Neuronal stem cell (in vitro differentiated cells): ENCODE results near the gene IL5RA.

Experiments used
- DNase-seq: peaks from one replicate; pipeline ENCODE4 v3.0.0-alpha.2; 2013; ENCODE audit warnings: low spot score
- H2AFZ ChIP-seq: one replicate; pipeline ENCODE4 v1.6.1; 2013; ENCODE audit warnings: mild to moderate bottlenecking, low read length, inconsistent platforms
- H2AK5ac ChIP-seq: 2 replicates; pipeline ENCODE4 v1.6.1; 2013; ENCODE audit warnings: low read depth, mild to moderate bottlenecking, inconsistent platforms, low read length, moderate library complexity, mixed read lengths
- H2BK120ac ChIP-seq: 2 replicates; pipeline ENCODE4 v1.6.1; 2013; ENCODE audit warnings: low read depth, mild to moderate bottlenecking, inconsistent platforms, low read length, moderate library complexity, mixed read lengths
- H2BK12ac ChIP-seq: one replicate; pipeline ENCODE4 v1.6.1; 2013; ENCODE audit warnings: low read length, inconsistent platforms
- H2BK15ac ChIP-seq: 2 replicates; pipeline ENCODE4 v1.6.1; 2013; ENCODE audit warnings: mild to moderate bottlenecking, low read length, inconsistent platforms, mixed read lengths
- H2BK5ac ChIP-seq: one replicate; pipeline ENCODE4 v1.6.1; 2013; ENCODE audit warnings: inconsistent platforms, mild to moderate bottlenecking, low read length, moderate library complexity
- H3K14ac ChIP-seq: one replicate; pipeline ENCODE4 v1.6.1; 2013; ENCODE audit warnings: low read length, inconsistent platforms
- H3K18ac ChIP-seq: 2 replicates; pipeline ENCODE4 v1.6.1; 2013; ENCODE audit warnings: low read length, inconsistent platforms
- H3K23ac ChIP-seq: 2 replicates; pipeline ENCODE4 v1.6.1; 2013; ENCODE audit warnings: low read depth, mild to moderate bottlenecking, mixed read lengths, low read length, inconsistent platforms; ENCODE audit not compliant: poor library complexity
- H3K27ac ChIP-seq: replicated peaks from 3 replicates; pipeline ENCODE4 v1.5.1; 2013; ENCODE audit warnings: low read length, inconsistent platforms
- H3K27me3 ChIP-seq, 3 experiments: 2 replicates each; pipeline ENCODE4 v1.6.1; 2013; ENCODE audit warnings: low read length in 3 of 3, mild to moderate bottlenecking in 2 of 3, inconsistent platforms in 1 of 3, low read depth in 1 of 3, mixed read lengths in 1 of 3, moderate library complexity in 1 of 3; ENCODE audit not compliant: control insufficient read depth in 3 of 3, insufficient read depth in 3 of 3
- H3K36me3 ChIP-seq, 2 donors: replicated peaks in 1 of 2; 2 replicates each; pipeline ENCODE4 v1.6.1; 2013; ENCODE audit warnings: low read length in 2 of 2; ENCODE audit not compliant: control insufficient read depth in 2 of 2, insufficient read depth in 2 of 2
- H3K4ac ChIP-seq: 2 replicates; pipeline ENCODE4 v1.6.1; 2013; ENCODE audit warnings: inconsistent platforms, mild to moderate bottlenecking, low read length, moderate library complexity
- H3K4me1 ChIP-seq, 2 donors: 1 replicate in 1 of 2; 2 replicates in 1 of 2; pipeline ENCODE4 v1.6.1; 2013; ENCODE audit warnings: low read length in 2 of 2, low read depth in 1 of 2; ENCODE audit not compliant: control insufficient read depth in 2 of 2, insufficient read depth in 1 of 2
- H3K4me2 ChIP-seq: one replicate; pipeline ENCODE4 v1.6.1; 2013; ENCODE audit warnings: mild to moderate bottlenecking, low read length, inconsistent platforms; ENCODE audit not compliant: insufficient read depth, poor library complexity, severe bottlenecking
- H3K4me3 ChIP-seq, 2 donors: 2 replicates each; pipeline ENCODE4 v1.5.1; 2013; ENCODE audit warnings: low read length in 2 of 2, mild to moderate bottlenecking in 2 of 2, inconsistent platforms in 1 of 2, moderate library complexity in 1 of 2
- H3K79me1 ChIP-seq: one replicate; pipeline ENCODE4 v1.6.1; 2013; ENCODE audit warnings: low read depth, mild to moderate bottlenecking, inconsistent platforms, low read length, moderate library complexity
- H3K9ac ChIP-seq: one replicate; pipeline ENCODE4 v1.6.1; 2013; ENCODE audit warnings: mild to moderate bottlenecking, low read depth, low read length, inconsistent platforms; ENCODE audit not compliant: poor library complexity
- H3K9me3 ChIP-seq, 2 donors: replicated peaks in 1 of 2; 2 replicates each; pipeline versions ENCODE3 to v1.6.1; 2013; ENCODE audit warnings: low read length in 2 of 2, mild to moderate bottlenecking in 2 of 2, inconsistent platforms in 1 of 2, low read depth in 1 of 2, mixed read lengths in 1 of 2, moderate library complexity in 1 of 2; ENCODE audit not compliant: control insufficient read depth in 2 of 2, insufficient read depth in 1 of 2
- H4K8ac ChIP-seq: one replicate; pipeline ENCODE4 v1.6.1; 2013; ENCODE audit warnings: low read depth, mild to moderate bottlenecking, inconsistent platforms, low read length, moderate library complexity
- H4K91ac ChIP-seq: one replicate; pipeline ENCODE4 v1.6.1; 2013; ENCODE audit warnings: low read length, low read depth, mild to moderate bottlenecking, inconsistent platforms; ENCODE audit not compliant: poor library complexity
- WGBS, 2 donors: extraction: QIAGEN DNeasy Blood & Tissue Kit; methylation state at CpG; one replicate each; pipeline ENCODE4 v1.1.7; 2013; ENCODE audit warnings: missing lambda C conversion rate in 2 of 2, mixed read lengths in 1 of 2; ENCODE audit not compliant: insufficient read length in 2 of 2, insufficient replicate concordance in 1 of 2; ENCODE audit errors: extremely low coverage in 2 of 2; 5-methylcytosine and 5-hydroxymethylcytosine counted together

IL5RA gene

DNA sequence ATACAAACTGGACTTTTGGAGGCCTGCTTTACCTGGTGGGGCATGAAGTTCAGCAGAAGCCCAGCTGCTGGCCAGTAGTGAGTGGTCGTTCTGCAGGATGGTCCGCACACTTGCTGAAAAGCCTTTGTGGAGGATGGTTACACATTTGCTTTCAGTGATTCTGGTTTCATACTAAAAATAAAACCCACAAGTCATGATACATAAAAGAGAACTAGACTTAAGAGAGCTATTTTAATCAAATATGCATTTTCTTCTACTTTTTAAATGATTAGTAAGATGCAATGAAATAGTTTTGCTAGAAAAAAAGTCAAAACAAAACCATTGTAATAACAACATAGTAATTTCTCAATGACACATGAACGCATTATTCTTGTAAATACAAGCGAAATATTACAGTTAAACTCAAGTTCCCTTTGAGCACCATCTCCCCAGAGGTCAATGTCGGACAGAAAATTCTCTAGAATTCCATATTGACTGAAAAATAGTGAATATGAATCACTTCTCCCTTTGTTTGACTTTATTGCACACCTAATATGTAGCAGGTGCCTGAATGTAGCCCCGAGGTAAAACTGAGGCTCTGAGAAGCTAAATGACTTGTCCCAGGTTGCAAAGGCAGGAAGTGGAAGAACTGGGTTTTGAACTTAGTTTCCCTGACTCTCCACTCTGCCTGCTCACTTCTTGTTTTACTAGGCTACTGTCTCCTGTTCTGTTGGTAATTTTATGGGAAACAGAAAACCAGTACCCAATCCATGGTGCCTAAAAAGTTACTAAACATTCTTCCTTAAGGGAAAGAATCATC is 8.3 kb downstream of the IL5RA start:
- Histone ChIP-seq H3K4ac (no peak overlapping the region), H2AK5ac (no peak overlapping the region), H3K23ac (no peak overlapping the region), H3K79me1 (no peaks in the 10 kb centered on the region), H3K36me3 (no peaks in the 10 kb centered on the region), H3K4me3 (no peak overlapping the region), H3K14ac (no peak overlapping the region), H2BK15ac (no peak overlapping the region), H2BK12ac (no peak overlapping the region), H2BK5ac (no peak overlapping the region), H4K91ac (no peak overlapping the region), H3K9ac (no peak overlapping the region), H3K27ac (no peak overlapping the region), H3K18ac (no peak overlapping the region), H3K27me3 (no peaks in the 10 kb centered on the region), H3K9me3 (no peaks in the 10 kb centered on the region), H2BK120ac (no peak overlapping the region), H2AFZ (no peak overlapping the region), H3K4me1 (no peaks in the 10 kb centered on the region), H3K4me2 (no peak overlapping the region), H4K8ac (no peak overlapping the region)
- DNase-seq: no peak
- no CpG with 5 or more reads among the region's 6 CpGs for WGBS, 2 donors

DNA sequence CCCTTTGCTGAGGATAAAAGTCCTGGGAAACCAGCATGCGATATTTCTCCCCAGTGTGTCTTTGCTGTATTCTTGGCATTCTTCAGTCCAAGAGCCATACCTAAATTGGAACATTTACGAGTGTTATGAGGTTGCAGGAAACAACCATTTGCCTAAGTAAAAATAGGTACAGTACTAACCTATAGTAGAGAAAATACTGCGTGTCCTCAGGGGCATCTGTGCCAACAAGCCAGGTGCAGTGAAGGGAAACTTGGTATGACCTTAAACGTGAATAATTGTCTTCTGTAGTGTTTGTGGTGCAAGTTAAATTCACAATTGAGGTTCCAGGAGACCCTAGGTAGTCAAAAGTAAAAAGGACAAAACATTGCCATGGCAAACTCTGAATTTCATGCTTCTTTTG is 12.2 kb downstream of the IL5RA start:
- H3K18ac ChIP-seq: no peak overlapping the region
- no peak overlapping the region for H3K14ac ChIP-seq
- no peak overlapping the region for H2BK5ac ChIP-seq
- no CpG with 5 or more reads among the region's 4 CpGs for WGBS, 2 donors
- no peak overlapping the region for H4K8ac ChIP-seq
- no peak overlapping the region for H2BK120ac ChIP-seq
- H2AFZ ChIP-seq: no peak overlapping the region
- no peak overlapping the region for H3K27ac ChIP-seq
- no peak overlapping the region for H3K9ac ChIP-seq
- no peaks in the 10 kb centered on the region for H3K9me3 ChIP-seq
- H3K4me3 ChIP-seq: no peak overlapping the region
- H3K4me2 ChIP-seq: no peak overlapping the region
- H2BK15ac ChIP-seq: no peak overlapping the region
- H3K27me3 ChIP-seq: no peaks in the 10 kb centered on the region
- no peaks in the 10 kb centered on the region for H3K79me1 ChIP-seq
- H2AK5ac ChIP-seq: no peak overlapping the region
- no peak for DNase-seq
- no peak overlapping the region for H3K4ac ChIP-seq
- H3K23ac ChIP-seq: no peak overlapping the region
- H4K91ac ChIP-seq: no peak overlapping the region
- no peaks in the 10 kb centered on the region for H3K4me1 ChIP-seq
- H2BK12ac ChIP-seq: no peak overlapping the region
- no peaks in the 10 kb centered on the region for H3K36me3 ChIP-seq

GRCh38 chr3:3089017-3089416 is 21.2 kb downstream of the IL5RA start:
- Histone ChIP-seq H3K36me3 (no peaks in the 10 kb centered on the region), H3K14ac (no peak overlapping the region), H2AFZ (no peak overlapping the region), H4K8ac (no peak overlapping the region), H2AK5ac (no peak overlapping the region), H3K27me3 (peaks cover 0 to 4% (median 0%) of the 10 kb centered on the region in 3 experiments), H3K79me1 (no peaks in the 10 kb centered on the region), H3K4me3 (no peak overlapping the region), H4K91ac (no peak overlapping the region), H3K9me3 (no peaks in the 10 kb centered on the region), H3K4me1 (no peaks in the 10 kb centered on the region), H3K9ac (no peak overlapping the region), H2BK15ac (no peak overlapping the region), H2BK120ac (no peak overlapping the region), H3K4ac (no peak overlapping the region), H3K27ac (no peak overlapping the region), H3K4me2 (no peak overlapping the region), H2BK12ac (no peak overlapping the region), H3K23ac (no peak overlapping the region), H2BK5ac (no peak overlapping the region), H3K18ac (no peak overlapping the region)
- DNase-seq: no peak
- no CpG with 5 or more reads among the region's 4 CpGs for WGBS, 2 donors

DNA sequence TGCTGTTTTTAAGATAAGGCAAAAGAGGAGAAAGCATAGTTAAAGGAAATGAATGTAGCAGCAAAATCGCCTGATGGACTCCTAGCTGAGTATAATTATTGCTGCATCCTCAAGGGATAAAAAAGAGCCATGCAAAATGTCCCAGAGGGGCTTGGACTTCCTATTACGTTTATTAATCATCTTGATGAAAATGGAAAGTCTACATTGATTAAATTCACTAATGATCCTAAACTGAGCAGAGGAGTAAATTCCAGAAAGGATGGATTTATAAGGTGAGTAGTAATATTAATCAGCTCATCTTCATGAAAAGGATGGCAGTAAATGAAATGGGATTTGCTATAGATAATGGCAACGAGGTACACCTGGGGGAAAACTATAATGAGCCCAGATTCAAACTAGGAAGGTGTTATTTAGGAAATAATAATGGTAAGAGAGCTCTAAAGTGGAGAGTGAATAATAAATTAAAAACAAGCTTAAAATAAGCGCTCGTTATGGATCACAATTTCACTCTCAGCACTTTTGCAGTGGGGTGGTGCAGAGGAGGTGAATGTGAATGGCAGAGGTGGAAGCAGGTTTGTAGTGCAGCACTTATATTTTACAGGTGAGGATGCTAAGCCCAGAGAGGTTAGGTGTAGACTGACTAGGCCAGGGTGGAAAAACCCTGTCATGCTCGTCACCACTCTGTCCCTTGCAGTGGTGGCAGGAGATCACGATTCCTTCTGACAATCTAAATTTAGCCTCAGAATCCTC is 22.3 kb downstream of the IL5RA start:
- Histone ChIP-seq H4K91ac (no peak overlapping the region), H3K9ac (no peak overlapping the region), H3K27ac (no peak overlapping the region), H2BK12ac (no peak overlapping the region), H3K4ac (no peak overlapping the region), H3K18ac (no peak overlapping the region), H3K23ac (no peak overlapping the region), H2AK5ac (no peak overlapping the region), H3K36me3 (no peaks in the 10 kb centered on the region), H2AFZ (no peak overlapping the region), H2BK5ac (no peak overlapping the region), H3K4me3 (no peak overlapping the region), H2BK15ac (no peak overlapping the region), H4K8ac (no peak overlapping the region), H2BK120ac (no peak overlapping the region), H3K9me3 (no peaks in the 10 kb centered on the region), H3K27me3 (peaks cover 0 to 7% (median 0%) of the 10 kb centered on the region in 3 experiments), H3K4me1 (peaks cover 0 to 3% of the 10 kb centered on the region in 2 donors), H3K4me2 (no peak overlapping the region), H3K79me1 (no peaks in the 10 kb centered on the region), H3K14ac (no peak overlapping the region)
- no peak for DNase-seq
- WGBS, 2 donors: no CpG with 5 or more reads among the region's 7 CpGs
